Mucosa of descending colon (tissue), 3 donors: Measurements from ENCODE around the gene SIVA1. TPM values are rescaled to one million over a fixed set of nuclear protein-coding genes. Genes with fewer than 3 reads are reported as not detected.

Experiments used
- ATAC-seq: fragments of 200-7000 bp; cut with Tn5 transposase; one replicate; pipeline ENCODE4 v1.9.1; 2020; ENCODE audit warnings: mild to moderate bottlenecking, moderate library complexity
- DNase-seq, 3 donors: peaks; one replicate each; pipeline ENCODE4 v3.0.0-alpha.2; 2020
- H3K36me3 ChIP-seq: fragments of 200-600 bp; one replicate; pipeline ENCODE4 v1.8.0; 2021; ENCODE audit warnings: low read depth, mild to moderate bottlenecking
- H3K4me1 ChIP-seq: fragments of 200-600 bp; one replicate; pipeline ENCODE4 v1.8.0; 2021; ENCODE audit warnings: low read depth, mild to moderate bottlenecking
- H3K4me3 ChIP-seq: fragments of 200-600 bp; one replicate; pipeline ENCODE4 v1.8.0; 2021; ENCODE audit warnings: mild to moderate bottlenecking
- H3K9me3 ChIP-seq: fragments of 200-600 bp; one replicate; pipeline ENCODE4 v1.8.0; 2021; ENCODE audit warnings: mild to moderate bottlenecking
- CTCF ChIP-seq: fragments of 200-600 bp; IDR thresholded peaks from one replicate; pipeline ENCODE4 v1.8.0; 2022; ENCODE audit warnings: antibody characterized with exemption, mild to moderate bottlenecking
- intact Hi-C, 2 donors: fragments of 100-400 bp; cut with DNase I in 1 of 2; cut with micrococcal nuclease in 1 of 2; formaldehyde crosslinking; loops; one replicate each; pipeline versions ENCODE4 v1.11.0 to v1.11.1; 2022; cut with DNase I, micrococcal nuclease
- total RNA-seq, 3 donors: library from RNA; stranded (reverse); fragmentation: NEBNext Ultra II Directional in 2 of 3; extraction: Animal tissue kit (Norgen Biotek cat#: 25700) in 2 of 3; gene quantifications; one replicate each; pipeline versions ENCODE4 v1.2.1 to v1.2.4, GENCODE V29; 2021 to 2023
- donor health status: DM: no; HTN: no; CAD: no; lungs with moderate emphysema.
- donor health status: DM: no; HTN: no; CAD: no.
- donor health status: DM: no; HTN: yes; CAD: no.

The SIVA1 gene
- total RNA-seq, 3 donors from 2014 or later: 38.7 to 82.4 (median 60.4) TPM

GRCh38 chr14:104753528-104754212 is 723 bp downstream of the SIVA1 start:
- peaks cover 26% of the 10 kb centered on the region for H3K4me1 ChIP-seq
- no peak for TF ChIP-seq CTCF
- ATAC-seq (peak; percentile 13), DNase-seq (peak in 1 of 3 donors; percentile 48)
- H3K4me3 ChIP-seq: peak overlapping the region; percentile 85
- intact Hi-C loops: no loop called here
- no peaks in the 10 kb centered on the region for H3K36me3 ChIP-seq
- no peaks in the 10 kb centered on the region for H3K9me3 ChIP-seq

- DNase-seq (no peak), ATAC-seq (no peak)
- H3K4me1 ChIP-seq: peaks cover 19% of the 10 kb centered on the region
- no peaks in the 10 kb centered on the region for H3K9me3 ChIP-seq
- no peak overlapping the region for H3K4me3 ChIP-seq
- no peaks in the 10 kb centered on the region for H3K36me3 ChIP-seq
- intact Hi-C loops: no loop called here
- no peak for TF ChIP-seq CTCF
Observed at GRCh38 chr14:104754213-104754851, 1.4 kb downstream of the SIVA1 start.

- no peak overlapping the region for H3K4me3 ChIP-seq
- no peaks in the 10 kb centered on the region for H3K9me3 ChIP-seq
- DNase-seq: no peak
- TF ChIP-seq CTCF: no peak
- H3K36me3 ChIP-seq: no peaks in the 10 kb centered on the region
- ATAC-seq: no peak
- H3K4me1 ChIP-seq: peaks cover 16% of the 10 kb centered on the region
- intact Hi-C loops: no loop called here
Observed at GRCh38 chr14:104755621-104756020, 2.7 kb downstream of the SIVA1 start.

- no peak overlapping the region for H3K4me3 ChIP-seq
- intact Hi-C loops: no loop called here
- DNase-seq (no peak), ATAC-seq (no peak)
- TF ChIP-seq CTCF: no peak
- H3K9me3 ChIP-seq: no peaks in the 10 kb centered on the region
- peaks cover 16% of the 10 kb centered on the region for H3K4me1 ChIP-seq
- H3K36me3 ChIP-seq: no peaks in the 10 kb centered on the region
Observed at GRCh38 chr14:104756477-104757237, 3.7 kb downstream of the SIVA1 start.

- Histone ChIP-seq H3K4me3 (no peak overlapping the region), H3K9me3 (no peaks in the 10 kb centered on the region), H3K36me3 (no peaks in the 10 kb centered on the region), H3K4me1 (peaks cover 12% of the 10 kb centered on the region)
- DNase-seq (no peak), ATAC-seq (no peak)
- no peak for TF ChIP-seq CTCF
- intact Hi-C loops: no loop called here
Observed at GRCh38 chr14:104757238-104757585, 4.3 kb downstream of the SIVA1 start.
